K562 (cell line): ENCODE measurements around the gene RFESD. TPM values are rescaled to one million over a fixed set of nuclear protein-coding genes. Genes with fewer than 3 reads are reported as not detected.

Experiments
- EHMT2 ChIP-seq: fragments of 450-650 bp; IDR thresholded peaks from 2 replicates; pipeline ENCODE4 v1.6.1; 2018; ENCODE audit warnings: antibody characterized with exemption
- ELF4 ChIP-seq: fragments of 450-650 bp; formaldehyde crosslinking; IDR thresholded peaks from 2 replicates; pipeline ENCODE4 v1.4.0; 2022; ENCODE audit warnings: missing genetic modification characterization
- FIP1L1 ChIP-seq: fragments of 200-400 bp; formaldehyde crosslinking; IDR thresholded peaks from 2 replicates; pipeline ENCODE4 v1.6.1; 2018; ENCODE audit warnings: mild to moderate bottlenecking, low read depth, low read length; ENCODE audit not compliant: poor library complexity, severe bottlenecking
- MBD2 ChIP-seq: sonication (generic); IDR thresholded peaks from 2 replicates; pipeline ENCODE4 v1.6.1; 2016; ENCODE audit warnings: low read depth, borderline replicate concordance
- PCBP1 ChIP-seq: fragments of 200-400 bp; formaldehyde crosslinking; IDR thresholded peaks from 2 replicates; pipeline ENCODE4 v1.6.1; 2018; ENCODE audit warnings: mild to moderate bottlenecking, low read depth, low read length; ENCODE audit not compliant: poor library complexity, severe bottlenecking
- PHF21A ChIP-seq: fragments of 450-650 bp; IDR thresholded peaks from 2 replicates; pipeline ENCODE4 v1.6.1; 2017; ENCODE audit warnings: low read depth, borderline replicate concordance
- POLR2AphosphoS2 ChIP-seq: IDR thresholded peaks from 2 replicates; pipeline ENCODE4 v1.6.1; 2012; ENCODE audit warnings: low read length, improper control_type of control experiment
- TOE1 ChIP-seq, 2 experiments: fragments of 450-650 bp in 1 of 2; sonication (generic) in 1 of 2; formaldehyde crosslinking in 1 of 2; IDR thresholded peaks; 2 replicates each; pipeline versions ENCODE4 v1.7.1 to v1.8.0; 2016 to 2022; ENCODE audit warnings: borderline replicate concordance in 2 of 2, mild to moderate bottlenecking in 2 of 2, antibody characterized with exemption in 1 of 2, inconsistent platforms in 1 of 2, low read depth in 1 of 2, missing genetic modification reagents in 1 of 2, moderate library complexity in 1 of 2
- ZKSCAN3 ChIP-seq: fragments of 250-450 bp; sonication (Bioruptor Pico); IDR thresholded peaks from 2 replicates; pipeline ENCODE4 v1.4.0; 2020
- ZNF224 ChIP-seq: sonication (generic); formaldehyde crosslinking; IDR thresholded peaks from 2 replicates; pipeline ENCODE4 v1.8.0; 2022; ENCODE audit warnings: mild to moderate bottlenecking, missing genetic modification reagents
- ZNF24 ChIP-seq: fragments of 450-650 bp; IDR thresholded peaks from 2 replicates; pipeline ENCODE4 v1.6.1; 2016
- ZNF263 ChIP-seq: sonication (generic); formaldehyde crosslinking; IDR thresholded peaks from 2 replicates; pipeline ENCODE4 v1.8.0; 2022; ENCODE audit warnings: mild to moderate bottlenecking, missing genetic modification reagents, borderline replicate concordance
- polyA plus RNA-seq, 8 experiments: library from polyadenylated mRNA; depleted of rRNA in 4 of 8; stranded (reverse) in 5 of 8; unstranded in 3 of 8; fragments of >200 nt; fragmentation: Nextera tagmentation in 2 of 8; fragmentation: Illumina TruSeq in 1 of 8; extraction: Ambion mirVana in 2 of 8; extraction: Trizol in 1 of 8; gene quantifications; 2 replicates each; pipeline versions ENCODE4 v1.2.1 to v1.2.3, GENCODE V29; 2011 to 2014; ENCODE audit warnings: inconsistent platforms in 1 of 8, missing spikeins in 1 of 8
- total RNA-seq, 7 experiments: library from RNA; depleted of rRNA in 6 of 7; stranded (reverse); fragments of >200 nt in 6 of 7; fragmentation: Illumina TruSeq in 2 of 7; extraction: Trizol in 2 of 7; gene quantifications; 2 replicates each; pipeline versions ENCODE4 v1.2.1 to v1.2.3, GENCODE V29; 2011 to 2021; ENCODE audit warnings: low replicate concordance in 1 of 7
- TF ChIP-seq, protein P1 (sequence below): sonication (generic); formaldehyde crosslinking; IDR thresholded peaks from 2 replicates; pipeline ENCODE4 v1.8.1; 2023; ENCODE audit warnings: mild to moderate bottlenecking, missing genetic modification reagents
- TF ChIP-seq, protein P2 (sequence below), 2 experiments: fragments of 450-650 bp in 1 of 2; IDR thresholded peaks; 2 replicates each; pipeline ENCODE4 v1.6.1; 2011 to 2017; ENCODE audit warnings: low read depth in 2 of 2, antibody characterized with exemption in 1 of 2, borderline replicate concordance in 1 of 2, low read length in 1 of 2, mild to moderate bottlenecking in 1 of 2, mixed read lengths in 1 of 2; ENCODE audit not compliant: control insufficient read depth in 1 of 2
- TF ChIP-seq, protein P3 (sequence below): fragments of 450-650 bp; IDR thresholded peaks from 2 replicates; pipeline ENCODE4 v1.6.1; 2016
- TF ChIP-seq, protein P4 (sequence below), 2 experiments: IDR thresholded peaks; 2 replicates each; pipeline ENCODE4 v1.6.1; 2011; ENCODE audit warnings: borderline replicate concordance in 1 of 2, control low read depth in 1 of 2, low read depth in 1 of 2, low read length in 1 of 2, mild to moderate bottlenecking in 1 of 2, mixed read lengths in 1 of 2, moderate library complexity in 1 of 2; ENCODE audit not compliant: insufficient read depth in 1 of 2, insufficient read length in 1 of 2, poor library complexity in 1 of 2, severe bottlenecking in 1 of 2; ENCODE audit errors: extremely low read depth in 1 of 2
- TF ChIP-seq, protein P5 (sequence below): fragments of 450-650 bp; formaldehyde crosslinking; IDR thresholded peaks from 2 replicates; pipeline ENCODE4 v1.4.0; 2022; ENCODE audit warnings: missing genetic modification characterization

Gene RFESD
- total and polyA plus RNA-seq, 9 of the 15 experiments (the other 6 are each of a cell fraction or from before 2014, with no cell fraction given), result 62.3 to 600 (median 140) TPM

DNA sequence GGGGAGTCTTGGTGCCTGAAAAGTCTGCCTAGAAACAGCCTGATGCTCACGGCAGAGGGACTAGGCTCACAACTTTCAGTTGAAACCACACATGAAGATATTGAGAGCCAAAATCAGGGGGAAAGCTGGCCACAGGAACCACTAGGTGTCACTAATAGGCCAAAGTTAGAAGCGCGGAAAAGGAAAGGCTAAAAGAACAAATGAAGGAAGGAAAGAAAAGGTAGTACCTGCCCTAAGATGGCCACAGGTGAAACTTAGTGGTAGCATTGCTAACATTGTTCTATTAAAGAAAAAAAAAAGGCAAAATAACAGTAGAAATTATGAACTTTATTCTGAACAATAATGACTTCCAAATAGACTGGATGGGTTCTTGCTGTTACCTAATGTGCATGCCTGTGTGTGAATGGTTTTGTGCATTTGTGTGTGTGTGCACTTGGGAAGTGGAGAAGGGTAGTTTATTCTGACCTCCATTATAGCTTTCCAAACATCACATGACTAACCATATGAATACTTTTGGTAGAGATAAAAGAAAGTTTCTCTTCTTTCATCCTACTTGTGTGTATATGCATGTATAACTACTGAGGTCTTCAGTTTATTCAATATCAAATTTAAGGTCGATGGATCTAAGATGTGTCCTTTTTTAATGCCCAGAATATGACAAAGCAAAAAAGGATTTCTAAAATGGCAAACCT, 2.1 kb upstream of the RFESD start (continued):
- TF ChIP-seq, protein P1, sequence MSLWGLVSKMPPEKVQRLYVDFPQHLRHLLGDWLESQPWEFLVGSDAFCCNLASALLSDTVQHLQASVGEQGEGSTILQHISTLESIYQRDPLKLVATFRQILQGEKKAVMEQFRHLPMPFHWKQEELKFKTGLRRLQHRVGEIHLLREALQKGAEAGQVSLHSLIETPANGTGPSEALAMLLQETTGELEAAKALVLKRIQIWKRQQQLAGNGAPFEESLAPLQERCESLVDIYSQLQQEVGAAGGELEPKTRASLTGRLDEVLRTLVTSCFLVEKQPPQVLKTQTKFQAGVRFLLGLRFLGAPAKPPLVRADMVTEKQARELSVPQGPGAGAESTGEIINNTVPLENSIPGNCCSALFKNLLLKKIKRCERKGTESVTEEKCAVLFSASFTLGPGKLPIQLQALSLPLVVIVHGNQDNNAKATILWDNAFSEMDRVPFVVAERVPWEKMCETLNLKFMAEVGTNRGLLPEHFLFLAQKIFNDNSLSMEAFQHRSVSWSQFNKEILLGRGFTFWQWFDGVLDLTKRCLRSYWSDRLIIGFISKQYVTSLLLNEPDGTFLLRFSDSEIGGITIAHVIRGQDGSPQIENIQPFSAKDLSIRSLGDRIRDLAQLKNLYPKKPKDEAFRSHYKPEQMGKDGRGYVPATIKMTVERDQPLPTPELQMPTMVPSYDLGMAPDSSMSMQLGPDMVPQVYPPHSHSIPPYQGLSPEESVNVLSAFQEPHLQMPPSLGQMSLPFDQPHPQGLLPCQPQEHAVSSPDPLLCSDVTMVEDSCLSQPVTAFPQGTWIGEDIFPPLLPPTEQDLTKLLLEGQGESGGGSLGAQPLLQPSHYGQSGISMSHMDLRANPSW, result no peak
- TF ChIP-seq, protein P2, sequence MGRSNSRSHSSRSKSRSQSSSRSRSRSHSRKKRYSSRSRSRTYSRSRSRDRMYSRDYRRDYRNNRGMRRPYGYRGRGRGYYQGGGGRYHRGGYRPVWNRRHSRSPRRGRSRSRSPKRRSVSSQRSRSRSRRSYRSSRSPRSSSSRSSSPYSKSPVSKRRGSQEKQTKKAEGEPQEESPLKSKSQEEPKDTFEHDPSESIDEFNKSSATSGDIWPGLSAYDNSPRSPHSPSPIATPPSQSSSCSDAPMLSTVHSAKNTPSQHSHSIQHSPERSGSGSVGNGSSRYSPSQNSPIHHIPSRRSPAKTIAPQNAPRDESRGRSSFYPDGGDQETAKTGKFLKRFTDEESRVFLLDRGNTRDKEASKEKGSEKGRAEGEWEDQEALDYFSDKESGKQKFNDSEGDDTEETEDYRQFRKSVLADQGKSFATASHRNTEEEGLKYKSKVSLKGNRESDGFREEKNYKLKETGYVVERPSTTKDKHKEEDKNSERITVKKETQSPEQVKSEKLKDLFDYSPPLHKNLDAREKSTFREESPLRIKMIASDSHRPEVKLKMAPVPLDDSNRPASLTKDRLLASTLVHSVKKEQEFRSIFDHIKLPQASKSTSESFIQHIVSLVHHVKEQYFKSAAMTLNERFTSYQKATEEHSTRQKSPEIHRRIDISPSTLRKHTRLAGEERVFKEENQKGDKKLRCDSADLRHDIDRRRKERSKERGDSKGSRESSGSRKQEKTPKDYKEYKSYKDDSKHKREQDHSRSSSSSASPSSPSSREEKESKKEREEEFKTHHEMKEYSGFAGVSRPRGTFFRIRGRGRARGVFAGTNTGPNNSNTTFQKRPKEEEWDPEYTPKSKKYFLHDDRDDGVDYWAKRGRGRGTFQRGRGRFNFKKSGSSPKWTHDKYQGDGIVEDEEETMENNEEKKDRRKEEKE (IDR thresholded peaks at IDR 0.05; ENCODE audit: borderline replicate concordance in 1 of 2, control insufficient read depth in 1 of 2, low read depth in 2 of 2, low read length in 1 of 2), result no peak
- TF ChIP-seq PHF21A (no peak), ZNF224 (no peak), ZNF24 (peak; percentile 98), ZKSCAN3 (no peak), PCBP1 (no peak), MBD2 (no peak), ZNF263 (CRISPR knock-in tag) (peak; percentile 39; the same call in 1 of the 2 replicates), ELF4 (no peak), FIP1L1 (no peak), EHMT2 (no peak), TOE1 (IDR thresholded peaks at IDR 0.05; ENCODE audit: borderline replicate concordance) (peak; percentile 58; the same call in 1 of the 2 replicates), TOE1 (CRISPR knock-in tag; IDR thresholded peaks at IDR 0.05; ENCODE audit: borderline replicate concordance, low read depth) (no peak), POLR2AphosphoS2 (no peak)
- TF ChIP-seq, protein P3, sequence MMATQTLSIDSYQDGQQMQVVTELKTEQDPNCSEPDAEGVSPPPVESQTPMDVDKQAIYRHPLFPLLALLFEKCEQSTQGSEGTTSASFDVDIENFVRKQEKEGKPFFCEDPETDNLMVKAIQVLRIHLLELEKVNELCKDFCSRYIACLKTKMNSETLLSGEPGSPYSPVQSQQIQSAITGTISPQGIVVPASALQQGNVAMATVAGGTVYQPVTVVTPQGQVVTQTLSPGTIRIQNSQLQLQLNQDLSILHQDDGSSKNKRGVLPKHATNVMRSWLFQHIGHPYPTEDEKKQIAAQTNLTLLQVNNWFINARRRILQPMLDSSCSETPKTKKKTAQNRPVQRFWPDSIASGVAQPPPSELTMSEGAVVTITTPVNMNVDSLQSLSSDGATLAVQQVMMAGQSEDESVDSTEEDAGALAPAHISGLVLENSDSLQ, result no peak
- TF ChIP-seq, protein P4, sequence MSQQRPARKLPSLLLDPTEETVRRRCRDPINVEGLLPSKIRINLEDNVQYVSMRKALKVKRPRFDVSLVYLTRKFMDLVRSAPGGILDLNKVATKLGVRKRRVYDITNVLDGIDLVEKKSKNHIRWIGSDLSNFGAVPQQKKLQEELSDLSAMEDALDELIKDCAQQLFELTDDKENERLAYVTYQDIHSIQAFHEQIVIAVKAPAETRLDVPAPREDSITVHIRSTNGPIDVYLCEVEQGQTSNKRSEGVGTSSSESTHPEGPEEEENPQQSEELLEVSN (IDR thresholded peaks at IDR 0.05; ENCODE audit: borderline replicate concordance in 1 of 2, extremely low read depth in 1 of 2, insufficient read depth in 1 of 2, insufficient read length in 1 of 2, low read depth in 1 of 2, low read length in 1 of 2, poor library complexity in 1 of 2, severe bottlenecking in 1 of 2), result no peak
- TF ChIP-seq, protein P5, sequence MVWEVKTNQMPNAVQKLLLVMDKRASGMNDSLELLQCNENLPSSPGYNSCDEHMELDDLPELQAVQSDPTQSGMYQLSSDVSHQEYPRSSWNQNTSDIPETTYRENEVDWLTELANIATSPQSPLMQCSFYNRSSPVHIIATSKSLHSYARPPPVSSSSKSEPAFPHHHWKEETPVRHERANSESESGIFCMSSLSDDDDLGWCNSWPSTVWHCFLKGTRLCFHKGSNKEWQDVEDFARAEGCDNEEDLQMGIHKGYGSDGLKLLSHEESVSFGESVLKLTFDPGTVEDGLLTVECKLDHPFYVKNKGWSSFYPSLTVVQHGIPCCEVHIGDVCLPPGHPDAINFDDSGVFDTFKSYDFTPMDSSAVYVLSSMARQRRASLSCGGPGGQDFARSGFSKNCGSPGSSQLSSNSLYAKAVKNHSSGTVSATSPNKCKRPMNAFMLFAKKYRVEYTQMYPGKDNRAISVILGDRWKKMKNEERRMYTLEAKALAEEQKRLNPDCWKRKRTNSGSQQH (CRISPR knock-in tag), result no peak
